ENCODE results near the gene AHRR.

Gene AHRR

DNA sequence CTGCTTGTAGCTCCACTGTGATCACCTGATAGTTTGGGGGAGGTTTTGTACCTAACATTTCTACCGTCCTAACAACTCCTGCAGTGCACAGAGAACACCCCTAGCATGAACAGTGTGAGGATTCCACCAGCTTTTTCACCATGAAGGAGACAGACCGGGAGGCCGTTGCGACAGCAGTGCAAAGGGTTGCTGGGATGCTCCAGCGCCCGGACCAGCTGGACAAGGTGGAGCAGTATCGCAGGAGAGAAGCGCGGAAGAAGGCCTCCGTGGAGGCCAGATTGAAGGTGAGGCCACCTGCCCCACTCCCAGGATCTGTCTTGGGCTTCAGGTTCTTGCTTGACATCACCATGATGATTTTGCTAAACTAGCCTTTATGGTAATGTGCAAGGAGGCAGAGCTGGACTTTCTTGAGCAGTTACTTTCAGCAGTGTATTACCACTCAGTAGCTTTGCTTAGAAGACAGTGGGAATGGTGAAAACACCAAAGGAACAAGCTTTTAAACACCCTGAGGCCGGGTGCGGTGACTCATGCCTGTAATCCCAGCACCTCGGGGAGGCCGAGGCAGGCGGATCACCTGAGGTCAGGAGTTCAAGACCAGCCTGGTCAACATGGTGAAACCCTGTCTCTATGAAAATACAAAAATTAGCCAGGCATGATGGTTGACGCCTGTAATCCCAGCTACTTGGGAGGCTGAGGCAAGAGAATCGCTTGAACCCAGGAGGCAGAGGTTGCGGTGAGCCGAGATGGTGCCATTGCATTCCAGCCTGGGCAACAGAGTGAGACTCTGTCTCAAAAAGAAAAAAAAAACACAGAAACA is 124.8 kb downstream of the AHRR start:
- DNase-seq = no peak

DNA sequence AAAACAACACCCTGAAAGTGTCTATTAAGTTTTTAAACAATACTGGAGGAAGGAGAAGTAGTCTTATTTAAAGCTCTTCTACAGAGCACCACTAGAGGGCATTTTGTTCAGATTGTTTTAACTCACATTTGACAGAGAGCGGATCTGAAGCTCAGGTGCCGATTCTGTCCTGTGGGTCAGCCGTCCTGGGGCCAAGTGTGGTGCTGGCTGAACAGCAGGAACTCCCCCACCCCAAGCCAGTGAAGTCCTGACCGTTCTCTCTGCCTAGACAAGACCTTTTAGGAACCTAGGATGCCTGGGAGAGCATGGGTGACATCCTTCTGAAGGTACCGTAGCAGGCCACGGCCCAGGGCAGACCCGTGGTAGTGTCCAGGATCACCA is 125.4 kb downstream of the AHRR start:
- no peak for DNase-seq

DNA sequence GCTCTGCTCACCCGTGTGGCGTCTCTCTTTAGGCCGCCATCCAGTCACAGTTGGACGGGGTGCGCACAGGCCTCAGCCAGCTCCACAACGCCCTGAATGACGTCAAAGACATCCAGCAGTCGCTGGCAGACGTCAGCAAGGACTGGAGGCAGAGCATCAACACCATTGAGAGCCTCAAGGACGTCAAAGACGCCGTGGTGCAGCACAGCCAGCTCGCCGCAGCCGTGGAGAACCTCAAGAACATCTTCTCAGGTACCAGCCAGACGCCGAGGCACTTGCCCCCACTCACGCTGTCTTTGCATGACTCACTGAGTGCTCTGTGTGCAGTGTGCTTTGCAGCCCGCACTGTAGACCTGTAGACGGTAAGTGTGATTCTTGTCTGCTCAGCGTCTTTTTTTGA is 126.0 kb downstream of the AHRR start:
- DNase-seq = no peak

DNA sequence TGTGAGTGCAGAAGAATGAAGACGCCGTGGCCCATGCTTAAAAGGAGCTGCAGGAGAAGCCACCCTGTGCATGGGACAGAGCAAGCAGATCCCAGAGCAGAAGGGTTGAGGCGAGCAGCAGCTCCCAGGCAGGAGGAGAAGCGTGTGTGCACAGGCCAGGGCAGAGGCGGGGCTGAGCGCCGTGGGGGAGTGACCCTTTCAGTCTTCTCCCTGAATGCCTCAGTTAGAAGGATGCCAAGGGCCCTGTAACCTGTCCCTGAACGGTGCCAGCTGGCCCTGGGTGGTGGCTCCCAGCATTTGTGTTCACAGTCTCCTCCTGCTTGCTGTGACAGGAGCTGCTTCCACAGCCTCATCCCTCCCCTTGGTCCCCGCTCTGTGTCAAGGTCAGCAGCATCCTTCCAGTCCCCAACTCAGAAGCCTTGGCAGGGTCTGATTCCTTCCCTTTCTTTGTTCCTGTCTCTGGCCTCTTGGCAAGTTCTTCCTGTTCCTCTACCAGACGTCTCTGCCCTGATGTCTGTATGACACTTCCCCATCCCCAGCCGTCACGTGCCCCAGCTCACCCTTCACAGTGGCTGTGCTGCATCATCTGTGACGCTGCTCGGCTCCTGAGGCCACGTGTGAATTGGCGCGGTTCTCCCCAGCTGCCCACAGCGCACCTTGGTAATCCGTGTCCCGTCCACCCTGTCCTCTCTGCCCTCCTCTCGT is 126.7 kb downstream of the AHRR start:
- no peak for DNase-seq

DNA sequence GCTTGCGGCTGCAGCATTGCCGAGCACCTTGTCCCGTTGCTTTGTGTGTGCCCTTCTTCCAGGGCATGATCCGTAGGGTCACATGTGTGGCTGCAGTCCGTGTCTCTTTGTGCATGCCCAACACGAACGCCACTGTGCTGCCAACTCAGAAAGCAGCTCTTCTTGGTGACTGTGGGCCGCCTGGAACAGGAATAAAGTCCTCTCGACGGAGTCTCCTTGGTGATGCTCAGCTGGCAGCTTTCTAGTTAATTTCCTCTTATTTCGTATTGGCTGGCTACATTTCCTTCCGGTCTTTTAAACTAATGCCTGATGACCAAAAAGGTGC is 127.2 kb downstream of the AHRR start:
- no peak for DNase-seq

DNA sequence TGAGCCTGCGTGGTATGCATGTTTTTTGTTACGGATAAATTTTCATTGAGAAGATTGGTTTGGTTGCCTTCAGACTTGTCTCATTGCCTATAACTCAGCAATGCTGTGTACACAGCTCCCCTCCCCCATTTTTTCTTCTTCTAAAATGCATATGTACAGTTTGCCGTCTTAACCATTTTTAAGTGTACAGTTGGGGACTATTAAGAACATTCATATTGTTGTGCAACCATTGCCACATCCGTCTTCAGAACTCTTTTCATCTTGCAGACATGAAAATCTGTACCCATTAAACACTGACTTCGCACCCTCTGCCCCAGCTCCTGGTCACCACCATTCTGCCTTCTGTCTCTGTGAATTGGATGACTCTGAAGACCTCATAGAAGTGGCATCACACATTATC is 127.6 kb downstream of the AHRR start:
- DNase-seq = no peak

DNA sequence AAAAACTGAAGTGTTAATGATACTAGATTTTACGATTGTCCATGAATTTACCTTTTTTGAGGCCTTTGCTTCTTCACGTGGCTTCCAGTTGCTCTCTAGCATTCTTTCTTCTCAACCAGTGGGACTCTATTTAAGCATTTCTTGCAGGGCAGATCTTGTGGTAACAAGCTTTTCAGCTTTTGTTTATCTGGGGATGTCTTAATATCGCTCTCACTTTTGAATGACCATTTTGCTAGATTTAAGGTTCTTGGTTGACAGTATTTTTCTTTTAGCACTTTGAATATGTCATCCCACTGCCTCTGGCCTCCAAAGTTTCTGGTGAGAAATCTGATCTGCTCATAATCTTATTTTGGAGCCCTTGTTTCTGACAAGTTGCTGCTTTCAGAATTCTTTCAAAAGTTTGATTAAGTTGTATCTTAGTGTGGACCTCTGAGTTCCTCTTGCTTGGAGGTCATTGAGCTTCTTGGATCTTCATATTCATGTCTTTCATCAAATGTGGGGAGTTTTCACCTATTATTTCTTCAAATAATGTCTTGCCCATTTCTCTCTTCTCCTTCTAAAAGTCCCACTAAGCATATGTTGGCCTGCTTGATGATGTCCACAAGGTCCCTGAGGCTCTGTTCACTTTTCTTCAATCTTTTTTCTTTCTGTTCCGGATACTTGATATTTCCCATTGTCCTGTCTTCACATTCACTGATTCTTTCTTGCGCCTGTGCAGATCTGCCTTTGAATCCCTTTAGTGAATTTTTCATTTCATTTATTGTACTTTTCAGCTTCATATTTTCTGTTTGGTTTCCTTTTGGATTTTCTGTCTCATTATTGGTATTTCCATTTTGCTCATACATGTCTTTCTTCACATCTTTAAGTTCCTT is 130.3 kb downstream of the AHRR start:
- no peak for DNase-seq

DNA sequence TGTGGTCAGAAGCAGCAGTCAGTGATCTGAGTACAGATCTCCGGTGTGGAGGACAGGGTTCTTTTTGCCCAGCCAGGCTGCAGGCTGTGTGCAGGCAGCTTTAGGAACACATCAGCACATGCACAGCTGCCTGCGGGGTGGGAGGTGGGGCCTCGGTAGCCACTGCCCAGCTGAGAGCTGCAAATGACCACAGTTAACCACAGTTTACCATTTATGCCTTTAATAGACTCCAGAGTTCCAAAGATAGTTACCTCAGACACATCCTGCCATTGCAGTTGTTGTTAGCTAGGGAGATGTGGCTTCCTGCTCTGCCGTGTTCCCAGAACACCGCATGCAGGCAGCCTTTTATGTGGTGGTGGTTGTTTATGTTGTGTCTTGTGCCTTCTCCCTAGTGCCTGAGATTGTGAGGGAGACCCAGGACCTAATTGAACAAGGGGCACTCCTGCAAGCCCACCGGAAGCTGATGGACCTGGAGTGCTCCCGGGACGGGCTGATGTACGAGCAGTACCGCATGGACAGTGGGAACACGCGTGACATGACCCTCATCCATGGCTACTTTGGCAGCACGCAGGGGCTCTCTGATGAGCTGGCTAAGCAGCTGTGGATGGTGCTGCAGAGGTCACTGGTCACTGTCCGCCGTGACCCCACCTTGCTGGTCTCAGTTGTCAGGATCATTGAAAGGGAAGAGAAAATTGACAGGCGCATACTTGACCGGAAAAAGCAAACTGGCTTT is 131.6 kb downstream of the AHRR start:
- no peak for DNase-seq

DNA sequence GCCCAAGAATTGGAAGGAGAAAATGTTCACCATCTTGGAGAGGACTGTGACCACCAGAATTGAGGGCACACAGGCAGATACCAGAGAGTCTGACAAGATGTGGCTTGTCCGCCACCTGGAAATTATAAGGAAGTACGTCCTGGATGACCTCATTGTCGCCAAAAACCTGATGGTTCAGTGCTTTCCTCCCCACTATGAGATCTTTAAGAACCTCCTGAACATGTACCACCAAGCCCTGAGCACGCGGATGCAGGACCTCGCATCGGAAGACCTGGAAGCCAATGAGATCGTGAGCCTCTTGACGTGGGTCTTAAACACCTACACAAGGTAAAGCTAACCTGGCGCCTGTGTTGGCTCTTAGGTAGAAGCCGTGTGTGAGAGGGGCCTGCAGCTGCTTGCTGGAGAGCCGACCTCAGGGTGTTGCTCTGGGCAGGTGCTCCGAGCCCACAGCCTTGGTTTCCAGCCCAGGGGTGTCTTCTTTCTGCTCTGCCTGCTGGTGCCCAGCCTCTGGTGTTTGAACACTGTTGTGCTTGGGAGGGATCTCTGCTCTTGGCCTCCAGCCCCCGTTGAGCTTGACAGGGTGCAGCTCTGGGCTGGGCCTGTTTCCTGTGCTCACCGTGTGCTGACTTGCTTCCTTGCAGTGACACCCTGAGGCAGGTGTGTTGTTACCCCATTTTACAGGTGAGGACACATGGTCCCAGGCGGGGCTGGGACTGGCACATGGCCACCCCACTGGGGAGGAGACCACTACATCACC is 132.4 kb downstream of the AHRR start:
- DNase-seq = no peak

DNA sequence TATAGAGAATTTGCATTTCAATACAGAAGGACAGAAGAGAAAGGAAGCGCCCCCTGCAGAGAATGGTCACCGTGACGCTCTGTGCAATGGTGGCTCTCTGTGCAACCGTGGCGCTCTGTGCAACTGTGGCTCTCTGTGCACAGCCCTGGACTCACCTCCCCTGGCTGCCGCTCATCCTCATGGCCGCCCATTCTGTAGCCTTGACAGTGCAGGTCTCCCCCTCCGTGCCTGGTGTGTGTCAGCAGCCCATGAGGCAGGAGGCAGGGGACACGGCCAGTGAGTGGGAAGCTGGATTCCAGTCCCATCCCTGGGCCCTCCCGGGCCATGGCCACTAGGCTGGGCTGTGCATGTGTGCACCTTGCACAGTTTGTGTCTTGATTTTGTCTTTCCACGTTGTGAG is 133.4 kb downstream of the AHRR start:
- no peak for DNase-seq

DNA sequence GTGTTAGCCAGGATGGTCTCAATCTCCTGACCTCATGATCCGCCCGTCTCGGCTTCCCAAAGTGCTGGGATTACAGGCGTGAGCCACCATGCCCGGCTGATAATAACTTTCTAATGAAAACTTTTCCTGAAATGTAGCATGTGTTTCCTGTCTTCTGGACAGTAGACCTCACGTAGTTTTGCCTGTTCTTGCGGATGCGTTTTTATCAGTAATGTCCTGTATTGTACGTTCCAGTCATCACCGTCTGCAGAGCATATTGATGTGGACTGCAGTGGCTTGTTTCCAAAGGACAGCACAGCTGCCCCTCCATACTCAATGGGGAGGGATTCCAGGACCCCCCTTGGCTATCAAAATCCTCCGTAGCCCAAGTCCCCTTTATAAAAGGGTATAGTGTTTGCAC is 134.3 kb downstream of the AHRR start:
- no peak for DNase-seq

DNA sequence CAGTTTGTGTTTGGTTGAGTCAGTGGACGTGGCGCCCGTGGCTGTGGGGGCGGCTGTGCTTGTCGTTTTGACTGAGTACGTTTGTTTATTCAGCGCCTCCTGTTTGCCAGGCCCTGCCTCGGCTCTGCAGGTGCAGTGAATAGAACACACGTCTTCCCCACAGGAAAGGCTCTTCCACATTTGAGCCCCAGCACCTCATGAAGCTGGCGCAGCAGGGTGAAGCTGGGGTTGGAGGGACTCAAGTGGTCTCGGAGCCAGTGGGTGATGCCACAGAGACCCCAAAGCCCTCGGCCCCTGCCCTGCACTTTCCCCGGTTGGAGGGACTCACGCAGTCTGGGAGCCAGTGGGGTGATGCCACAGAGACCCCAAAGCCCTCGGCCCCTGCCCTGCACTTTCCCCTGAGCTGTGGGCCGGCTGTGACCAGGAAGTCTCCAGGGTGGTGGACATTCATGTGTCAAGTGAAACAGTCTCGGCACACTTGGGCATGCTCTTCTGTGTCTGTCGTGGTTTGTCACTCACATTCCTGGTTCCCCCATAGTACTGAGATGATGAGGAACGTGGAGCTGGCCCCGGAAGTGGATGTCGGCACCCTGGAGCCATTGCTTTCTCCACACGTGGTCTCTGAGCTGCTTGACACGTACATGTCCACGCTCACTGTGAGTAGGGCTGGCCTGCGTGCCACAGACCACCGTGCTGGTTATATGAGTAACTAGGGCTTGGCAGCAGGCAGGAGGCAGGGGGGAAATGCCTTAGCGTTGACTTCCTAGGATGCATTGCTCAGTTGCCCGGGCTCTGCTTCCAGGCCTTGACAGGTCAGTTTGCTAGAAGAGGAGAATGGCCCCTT is 135.1 kb downstream of the AHRR start:
- DNase-seq = peak; percentile 21

DNA sequence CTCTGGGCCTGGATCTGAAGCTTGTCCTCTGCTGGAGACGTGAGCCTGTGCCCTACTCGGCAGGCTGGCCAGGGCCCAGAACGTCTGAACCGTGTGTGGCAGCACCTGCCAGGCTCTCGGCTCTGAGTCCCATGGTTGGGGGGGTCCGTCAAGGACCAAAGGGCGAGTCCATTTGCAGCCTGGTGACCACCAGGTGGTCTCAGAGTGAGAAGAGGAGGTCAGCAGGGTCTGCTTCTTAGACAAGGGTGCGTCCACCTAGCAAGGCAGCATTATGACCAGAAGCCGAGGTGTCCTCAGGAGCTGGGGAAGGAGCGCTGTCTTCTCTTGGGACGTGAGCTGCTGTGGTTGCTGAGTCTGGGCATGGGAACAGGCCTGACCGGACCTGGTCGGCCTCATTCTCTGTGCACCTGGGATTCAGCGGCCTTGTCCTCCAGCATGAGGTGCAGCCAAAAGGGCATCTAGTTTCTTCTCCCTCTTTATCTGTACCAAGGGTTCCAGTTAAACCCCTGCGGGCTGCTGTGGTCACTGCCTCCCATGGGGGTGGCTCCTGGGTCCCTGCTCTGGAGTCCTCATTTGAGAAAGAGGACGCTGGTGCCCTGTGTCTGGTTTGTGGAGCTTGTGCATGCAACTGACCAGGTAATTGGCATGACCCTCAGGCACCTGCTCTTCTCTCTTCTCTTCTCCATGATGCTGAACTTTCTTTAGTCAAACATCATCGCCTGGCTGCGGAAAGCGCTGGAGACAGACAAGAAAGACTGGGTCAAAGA is 135.9 kb downstream of the AHRR start:
- DNase-seq = no peak

DNA sequence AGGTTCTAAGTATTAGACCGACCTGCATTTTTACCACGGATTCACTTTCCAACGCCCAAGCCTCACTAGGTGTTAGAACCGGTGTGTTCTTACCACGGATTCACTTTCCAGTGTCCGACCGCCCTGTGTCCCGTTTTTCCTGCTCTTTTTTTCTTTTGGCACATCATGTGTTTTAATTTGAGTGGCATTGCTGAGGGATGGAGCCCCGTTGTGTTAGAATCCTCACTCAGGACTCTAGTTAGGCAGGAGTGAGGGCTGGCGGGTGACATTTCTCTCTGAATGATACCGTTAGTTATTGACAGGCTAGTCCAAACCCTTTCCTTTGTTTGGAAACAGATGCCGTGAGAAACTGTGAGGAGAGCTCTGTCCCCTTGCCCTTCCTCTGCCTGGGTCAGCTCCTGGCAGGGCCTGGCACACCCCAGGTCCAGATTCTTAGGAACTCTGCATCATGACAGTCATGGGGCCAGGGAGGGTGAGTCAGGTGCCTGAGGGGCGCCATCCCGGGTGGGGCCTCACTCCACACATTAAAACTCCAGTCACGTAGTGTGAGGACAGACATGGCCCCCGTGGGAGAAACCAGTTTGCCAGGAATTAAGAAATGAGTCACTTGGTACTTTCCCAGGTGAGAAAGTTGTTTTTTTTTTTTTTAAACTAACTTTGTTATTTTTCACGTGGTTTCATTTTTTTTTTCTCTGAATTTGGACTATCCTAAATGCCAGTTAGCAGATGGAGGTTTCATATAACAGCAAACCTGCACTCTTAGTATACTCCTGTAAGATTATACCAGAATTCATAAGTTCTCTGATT is 137.2 kb downstream of the AHRR start:
- DNase-seq = no peak

DNA sequence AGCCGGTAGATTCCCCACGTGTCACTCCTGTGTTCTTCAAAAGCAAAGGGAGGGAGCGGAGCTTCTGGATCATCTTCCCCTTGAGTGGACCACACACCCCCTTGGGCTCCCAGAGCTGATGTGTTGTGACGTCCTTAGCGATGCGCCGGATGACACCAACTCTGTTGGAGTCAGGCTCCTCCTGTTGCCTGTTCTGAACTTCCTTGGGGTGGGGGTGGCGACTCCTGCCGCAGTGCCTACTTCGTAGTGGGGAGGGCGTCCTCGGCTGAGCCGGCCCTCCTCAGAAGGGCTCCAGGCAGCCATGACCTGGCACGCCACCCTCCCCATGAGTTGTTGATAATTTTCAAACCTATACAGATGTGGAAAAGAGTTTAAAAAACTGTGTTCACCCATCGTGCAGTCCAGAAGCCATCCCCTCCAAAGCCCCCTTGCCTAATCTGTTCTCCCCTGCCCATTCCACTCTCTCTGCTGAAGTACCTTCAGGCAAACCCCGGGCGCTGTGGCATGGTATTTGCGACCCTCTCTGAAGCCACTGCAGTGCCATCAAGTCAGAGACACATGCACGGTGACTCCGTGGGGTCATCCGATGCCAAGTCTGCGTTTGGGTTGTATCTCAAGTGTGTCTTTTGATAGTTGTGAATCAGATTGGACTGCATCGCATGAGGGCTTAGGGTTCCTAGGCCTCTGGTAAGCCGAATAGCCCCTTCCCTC is 138.2 kb downstream of the AHRR start:
- no peak for DNase-seq

DNA sequence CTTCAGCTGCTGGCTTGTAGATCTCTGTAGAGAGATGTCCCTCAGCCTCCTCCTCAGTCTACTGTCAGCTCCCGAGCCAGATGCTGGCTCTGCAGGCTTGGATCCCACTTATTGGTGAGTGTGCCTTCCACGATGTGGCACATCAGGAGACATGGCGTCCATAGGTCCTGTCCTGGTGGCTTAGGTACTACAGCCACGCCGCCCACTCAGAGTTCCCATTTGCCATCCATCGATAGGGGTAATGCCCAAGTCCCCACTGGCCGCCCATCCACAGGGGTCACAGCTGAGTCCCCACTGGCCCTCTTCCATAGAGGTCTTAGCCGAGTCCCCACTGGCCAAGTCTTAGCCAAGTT is 138.7 kb downstream of the AHRR start:
- no peak for DNase-seq

DNA sequence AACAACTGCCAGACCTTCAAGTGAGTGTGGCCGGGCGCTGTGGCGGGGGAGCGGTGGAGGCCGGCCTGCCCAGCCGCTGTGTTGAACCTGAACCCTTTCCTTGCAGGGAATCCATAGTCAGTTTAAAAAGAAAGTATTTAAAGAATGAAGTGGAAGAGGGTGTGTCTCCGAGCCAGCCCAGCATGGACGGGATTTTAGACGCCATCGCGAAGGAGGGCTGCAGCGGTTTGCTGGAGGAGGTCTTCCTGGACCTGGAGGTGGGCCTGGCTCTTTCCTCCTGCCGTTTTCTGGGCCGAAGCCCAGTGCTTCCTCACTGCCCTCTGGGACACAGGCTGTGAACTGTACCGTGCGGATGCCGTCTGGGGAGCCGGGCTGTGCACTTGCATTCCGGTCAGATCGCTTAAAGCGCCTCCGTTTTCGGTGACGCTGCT is 140.6 kb downstream of the AHRR start:
- DNase-seq = no peak

DNA sequence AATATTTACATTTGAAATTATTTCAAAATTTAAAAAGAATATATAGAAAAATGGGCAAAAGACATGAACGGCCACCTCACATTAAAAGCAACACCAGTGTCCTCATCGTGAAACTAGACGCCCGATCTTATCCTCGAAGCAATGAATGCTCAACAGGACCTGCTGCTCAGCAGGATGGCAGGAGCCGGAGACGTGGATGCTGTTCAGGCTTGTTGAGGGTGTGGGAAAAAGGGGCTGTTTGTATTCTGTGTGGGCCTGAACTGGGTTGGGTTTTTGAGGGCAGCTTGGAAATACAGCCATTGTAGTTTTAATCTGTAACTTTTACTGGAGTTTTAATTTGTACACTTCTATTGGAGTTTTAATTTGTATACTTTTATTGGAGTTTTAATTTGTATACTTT is 141.8 kb downstream of the AHRR start:
- DNase-seq = no peak

DNA sequence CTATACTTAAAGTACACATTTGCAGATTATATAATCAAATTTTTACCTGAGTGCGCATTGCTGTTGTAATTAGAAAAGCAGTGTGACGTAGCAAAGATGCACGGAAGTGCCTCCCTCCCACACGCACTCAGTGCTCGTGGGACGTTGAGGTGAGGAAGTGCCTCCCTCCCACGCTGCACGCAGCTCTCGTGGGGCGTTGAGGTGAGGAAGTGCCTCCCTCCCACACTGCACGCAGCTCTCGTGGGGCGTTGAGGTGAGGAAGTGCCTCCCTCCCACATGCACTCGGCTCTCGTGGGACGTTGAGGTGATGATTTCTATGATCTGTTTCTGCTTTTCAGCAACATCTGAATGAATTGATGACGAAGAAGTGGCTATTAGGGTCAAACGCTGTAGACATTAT is 142.4 kb downstream of the AHRR start:
- no peak for DNase-seq

Data from NCI-H774 (cell line).